ENCODE data around the gene CTNS.

The CTNS gene

GRCh38 chr17:3659541-3660111, 23.1 kb downstream of the CTNS start:
- DNase-seq = peak; percentile 80

DNA sequence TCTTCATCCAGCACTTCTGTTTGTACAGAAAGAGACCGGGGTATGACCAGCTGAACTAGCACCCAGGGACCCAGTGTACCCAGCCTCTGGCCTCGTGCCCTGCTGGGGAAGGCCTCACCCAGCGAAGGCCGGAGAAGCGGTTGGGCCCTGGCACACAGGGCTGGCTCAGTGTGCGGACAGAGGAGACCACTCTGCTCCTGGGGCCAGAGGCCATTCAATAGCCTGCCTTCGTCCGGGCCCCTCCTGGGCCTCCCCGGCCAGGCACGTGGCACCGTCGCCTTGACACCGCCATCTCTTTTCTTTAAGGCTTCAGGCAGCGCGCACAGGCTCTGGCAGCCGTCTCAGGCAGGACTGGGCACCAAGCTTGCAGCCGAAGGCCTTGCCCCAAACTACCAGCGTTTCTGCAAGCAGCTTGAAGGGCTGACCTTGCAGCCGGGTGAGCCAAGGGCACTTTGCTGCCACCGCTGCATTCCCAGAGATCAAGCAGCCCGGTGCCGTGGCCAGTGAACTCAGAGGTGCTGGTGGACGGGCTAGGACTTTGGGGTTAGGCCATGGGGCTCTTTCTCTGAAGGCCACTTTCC, 23.8 kb downstream of the CTNS start:
- DNase-seq = no peak

DNA sequence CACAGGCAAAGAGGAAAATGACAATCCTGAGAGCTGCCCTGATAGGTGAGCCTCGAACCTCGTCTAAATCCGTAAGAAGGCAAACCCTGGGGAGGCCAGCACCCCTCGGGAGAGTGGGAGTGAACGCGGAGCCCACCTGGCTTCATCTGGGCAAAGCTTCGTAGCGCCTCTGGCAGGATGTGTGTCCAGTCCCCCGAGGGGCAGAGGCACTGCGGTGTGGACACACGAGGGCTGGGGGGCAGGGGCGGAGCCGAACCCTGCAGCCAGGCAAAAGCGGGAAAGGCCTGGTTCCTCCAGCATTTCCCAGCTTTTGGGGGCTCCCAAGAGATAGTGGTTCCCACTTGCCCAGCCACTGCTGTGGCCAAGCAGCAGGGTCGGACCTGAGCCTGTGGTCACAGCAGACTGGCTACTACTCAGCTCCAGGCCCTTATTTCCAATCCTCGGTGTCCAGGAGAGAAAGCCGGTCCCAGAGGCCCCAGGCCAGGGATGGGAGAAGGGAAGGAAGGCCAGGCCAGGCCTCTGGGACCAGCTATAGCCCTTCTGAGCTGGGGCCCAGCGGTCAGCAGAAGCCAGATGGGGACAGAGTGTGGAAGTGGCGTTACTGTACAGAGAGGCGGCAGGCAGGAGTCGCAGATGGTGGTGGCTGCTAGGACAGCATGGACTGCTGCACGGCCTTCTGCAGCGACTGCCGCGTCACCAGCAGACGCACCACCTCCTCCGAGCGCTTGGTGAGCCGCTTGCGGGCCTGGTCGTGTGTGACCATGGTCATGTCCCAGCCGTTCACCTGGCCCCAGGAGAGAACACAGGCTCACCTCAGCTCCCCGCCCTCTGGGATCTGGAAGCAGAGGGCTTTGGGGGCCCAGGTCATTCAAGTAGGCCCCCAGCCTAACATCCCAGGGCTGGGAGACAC, 26.8 kb downstream of the CTNS start:
- DNase-seq = no peak

- DNase-seq = no peak
Observed at GRCh38 chr17:3665834-3666233, 29.3 kb downstream of the CTNS start.

GRCh38 chr17:3666516-3666915, 30.0 kb downstream of the CTNS start:
- DNase-seq = no peak

- DNase-seq = peak; percentile 89
Observed at GRCh38 chr17:3667366-3668278, 31.1 kb downstream of the CTNS start.

- peak; percentile 96 for DNase-seq
Observed at GRCh38 chr17:3668279-3669084, 31.9 kb downstream of the CTNS start, which contains the start of the genes EMC6 and TAX1BP3. EMC6 (plus strand) TSS chr17:3668812; CDS start chr17:3669147, 335 bp downstream. TAX1BP3 (minus strand) TSS chr17:3668578; CDS start chr17:3668526, 52 bp downstream.

DNA sequence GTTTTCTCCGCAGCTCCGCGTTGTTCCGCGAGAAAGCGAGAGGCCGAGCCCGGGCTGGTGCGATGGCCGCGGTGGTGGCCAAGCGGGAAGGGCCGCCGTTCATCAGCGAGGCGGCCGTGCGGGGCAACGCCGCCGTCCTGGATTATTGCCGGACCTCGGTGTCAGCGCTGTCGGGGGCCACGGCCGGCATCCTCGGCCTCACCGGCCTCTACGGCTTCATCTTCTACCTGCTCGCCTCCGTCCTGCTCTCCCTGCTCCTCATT, 32.5 kb downstream of the CTNS start:
- no peak for DNase-seq

- DNase-seq = no peak
Observed at GRCh38 chr17:3669548-3669947, 33.0 kb downstream of the CTNS start.

- no peak for DNase-seq
Observed at GRCh38 chr17:3672571-3672970, 36.0 kb downstream of the CTNS start.

DNA sequence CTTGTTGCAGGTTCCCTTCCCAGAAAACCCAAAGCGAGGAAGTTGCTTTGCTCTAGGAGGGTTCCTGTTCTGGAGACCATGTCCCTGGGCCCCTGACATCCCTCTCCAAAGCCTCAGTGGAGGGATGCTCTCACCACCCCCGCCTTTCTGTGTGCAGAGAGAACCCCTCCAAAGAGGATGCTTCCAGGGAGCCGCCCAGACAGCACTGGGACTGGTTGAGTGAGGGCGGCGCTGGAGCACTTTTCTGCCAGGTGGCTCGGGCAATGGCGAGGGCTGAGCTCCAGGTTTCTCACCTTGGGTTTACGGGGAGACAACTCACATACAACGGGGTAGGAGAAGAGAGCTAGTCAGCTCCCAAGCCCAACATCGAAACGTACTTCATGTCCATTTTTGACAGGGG, 39.3 kb downstream of the CTNS start:
- no peak for DNase-seq

DNA sequence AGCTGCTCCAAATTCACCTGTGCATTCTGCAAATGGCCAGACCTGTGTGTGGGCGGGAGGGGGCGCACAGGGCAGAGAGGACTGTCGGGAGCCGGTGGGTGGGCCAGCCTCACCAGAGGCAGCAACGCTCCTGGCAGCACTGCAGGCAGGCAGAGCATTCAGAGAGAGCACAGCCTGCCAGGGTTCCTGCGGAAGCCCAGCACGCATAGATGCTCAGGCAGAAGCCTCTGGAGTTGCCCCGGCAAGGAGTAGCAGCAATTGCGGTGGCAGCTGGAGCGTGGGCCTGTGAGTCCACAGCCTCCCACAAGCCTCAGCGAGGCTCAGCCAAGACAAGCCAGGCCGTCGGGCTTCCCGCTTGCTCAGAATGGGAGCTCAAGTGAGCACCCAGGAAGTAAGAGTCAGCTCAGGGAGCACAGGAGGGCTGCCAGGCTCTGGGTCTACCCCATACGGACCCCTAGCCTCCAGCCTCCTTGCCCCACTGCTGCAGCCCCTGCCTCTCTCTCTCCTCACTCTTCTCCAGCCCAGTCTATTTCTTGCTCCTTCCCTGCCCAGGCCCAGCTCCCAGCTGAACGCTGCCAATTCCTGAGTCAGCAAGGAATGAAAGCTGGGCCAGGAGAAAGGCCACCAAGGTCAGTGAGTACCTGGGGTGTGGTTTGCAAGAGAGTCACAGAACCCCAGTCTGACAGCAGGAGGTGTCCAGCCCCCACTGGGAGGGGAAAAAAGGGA, 41.7 kb downstream of the CTNS start:
- no peak for DNase-seq

DNA sequence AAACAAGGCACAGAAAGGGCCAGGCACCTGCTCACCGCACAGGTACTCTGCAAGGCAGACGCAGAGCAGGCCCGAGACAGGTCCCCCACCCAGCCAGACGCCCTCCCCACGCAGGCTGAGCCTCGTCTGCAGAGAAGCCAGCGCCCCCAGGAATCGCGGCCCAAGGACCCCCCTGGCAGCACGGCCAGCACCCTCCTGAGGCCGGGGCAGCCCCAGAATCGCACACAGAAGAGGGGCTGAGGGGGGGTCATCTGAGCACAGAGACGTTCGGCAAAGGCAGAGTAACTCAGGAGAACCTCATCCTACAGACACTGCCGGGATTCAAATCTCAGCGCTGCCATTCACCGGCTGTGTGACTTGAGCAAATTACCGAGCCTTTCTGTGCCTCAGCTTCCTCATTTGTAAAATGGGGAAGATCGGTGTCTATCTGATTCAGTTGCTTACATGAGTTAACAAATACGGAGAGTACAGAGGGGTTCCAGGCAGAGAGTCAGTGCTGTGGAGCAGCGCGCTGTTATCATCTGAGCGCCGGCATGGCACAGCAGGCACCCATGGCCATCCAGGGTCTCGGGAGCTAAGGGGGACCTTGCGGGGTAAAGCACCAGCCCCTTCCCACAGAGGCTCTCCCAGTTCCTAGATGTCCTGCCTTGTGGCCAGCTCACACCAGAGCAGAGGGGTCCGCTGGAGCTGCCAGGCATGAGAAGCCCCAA, 42.4 kb downstream of the CTNS start:
- no peak for DNase-seq

- no peak for DNase-seq
Observed at GRCh38 chr17:3679531-3680126, 43.1 kb downstream of the CTNS start.

DNA sequence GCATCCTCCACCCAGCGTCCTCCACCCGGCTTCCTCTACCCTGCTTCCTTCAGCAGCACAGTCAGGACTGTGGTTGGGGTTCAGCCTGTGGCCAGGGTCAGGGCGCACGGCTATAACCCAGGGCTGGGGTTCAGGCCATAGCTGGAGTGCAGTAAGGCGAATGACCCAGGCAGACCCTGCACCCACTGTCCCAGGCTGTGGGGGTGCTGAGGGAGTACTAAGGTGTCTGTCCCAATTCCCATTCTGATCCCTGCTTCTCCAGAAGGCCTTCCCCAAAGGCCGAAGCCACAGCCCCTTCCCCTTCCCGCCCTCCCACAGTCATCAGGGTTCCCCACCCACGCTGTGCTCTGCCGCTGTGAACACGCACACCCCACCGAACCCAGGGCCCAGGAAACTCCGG, 44.5 kb downstream of the CTNS start:
- no peak for DNase-seq

- DNase-seq = no peak
Observed at GRCh38 chr17:3681565-3681964, 45.0 kb downstream of the CTNS start.

DNA sequence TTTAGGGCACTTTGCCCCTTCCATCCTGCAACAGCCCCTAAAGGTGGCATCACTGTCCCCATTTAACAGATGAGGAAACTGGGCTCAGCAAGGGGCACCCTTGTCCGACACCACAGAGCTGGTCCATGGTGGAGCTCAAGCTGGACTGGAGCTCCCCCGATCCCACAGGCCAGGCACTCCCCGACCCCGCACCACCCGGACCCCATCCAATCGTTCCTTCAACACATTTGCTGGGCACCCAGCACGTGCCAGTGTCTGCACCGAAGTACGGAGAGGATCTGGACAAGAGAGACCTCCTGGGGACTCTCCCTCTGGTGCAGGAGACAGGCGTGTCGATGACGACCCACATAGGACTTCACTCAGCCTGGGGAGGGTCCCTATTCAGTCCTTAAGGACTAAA, 45.5 kb downstream of the CTNS start:
- no peak for DNase-seq

GRCh38 chr17:3683054-3683511, 46.5 kb downstream of the CTNS start:
- peak; percentile 20 for DNase-seq

DNA sequence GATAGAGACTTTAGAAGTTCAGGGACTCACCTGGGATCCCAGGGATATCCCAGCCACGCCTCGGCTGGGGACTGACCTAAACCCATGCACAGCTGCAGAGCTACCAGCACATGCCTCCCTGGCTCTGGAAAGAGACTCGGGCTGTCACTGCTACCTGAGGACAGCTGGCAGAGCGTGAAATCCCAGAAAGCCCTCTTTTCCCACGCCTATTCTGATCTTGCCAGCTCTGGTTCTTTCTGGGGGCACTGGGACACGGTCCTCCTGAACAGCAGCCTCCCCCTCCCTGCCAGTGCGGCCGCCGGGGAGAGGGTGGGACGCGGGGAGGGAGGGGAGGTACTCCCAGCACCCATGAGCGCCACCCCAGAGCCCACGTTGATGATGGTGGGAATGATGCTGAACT, 48.6 kb downstream of the CTNS start:
- no peak for DNase-seq

DNA sequence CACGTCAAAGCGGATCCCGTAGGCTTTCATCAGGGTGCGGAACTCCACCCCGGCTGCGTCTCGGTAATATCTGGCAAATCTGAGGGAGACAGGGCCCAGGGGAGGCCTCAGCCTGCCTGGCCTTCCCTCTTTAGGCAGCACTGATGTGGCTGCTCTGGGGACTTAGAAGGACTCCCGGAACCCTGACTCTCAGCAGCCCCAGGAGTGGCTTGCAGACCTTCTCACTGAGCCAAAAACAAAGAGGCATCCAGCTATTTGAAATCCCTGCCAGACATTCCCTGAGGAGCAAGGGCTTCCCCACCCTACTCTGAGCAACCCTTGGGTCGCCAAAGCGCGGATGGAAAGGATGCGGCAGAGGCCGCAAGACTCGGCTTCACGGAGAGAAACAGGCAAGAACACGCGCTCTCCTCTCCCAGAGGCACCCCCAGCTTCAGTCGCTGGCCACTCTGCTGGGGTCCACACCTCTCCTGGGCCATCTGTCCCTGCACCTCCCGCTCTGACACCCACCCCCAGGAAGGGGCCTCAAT, 51.5 kb downstream of the CTNS start:
- no peak for DNase-seq
